Dendritic cell treated with granulocyte-macrophage colony-stimulating factor and Interleukin-4, amounts not matched to agents 40 ng/mL and 50 ng/mL, for 4 days (primary cell): ENCODE results near the gene C4orf51.
A peak's percentile ranks its signal among the peaks of the same experiment; 100 is the strongest.
"Not testable (repeated sequence)": the region's sequence is repeated elsewhere in the genome, so short reads cannot be mapped to it uniquely, and the experiment has no call there.

Source experiments
- H3K27ac Mint-ChIP-seq: one replicate; pipeline ENCODE4 v1.8.0; 2022; ENCODE audit warnings: mild to moderate bottlenecking, mixed read lengths
- H3K27me3 Mint-ChIP-seq: one replicate; pipeline ENCODE4 v1.8.0; 2022; ENCODE audit warnings: mild to moderate bottlenecking, mixed read lengths
- H3K36me3 Mint-ChIP-seq: one replicate; pipeline ENCODE4 v1.8.0; 2022; ENCODE audit warnings: low read depth, mixed read lengths
- H3K4me1 Mint-ChIP-seq: one replicate; pipeline ENCODE4 v1.8.0; 2022; ENCODE audit warnings: low read depth, mixed read lengths
- H3K4me3 Mint-ChIP-seq: one replicate; pipeline ENCODE4 v1.8.0; 2022; ENCODE audit warnings: mild to moderate bottlenecking, moderate library complexity, mixed read lengths
- H3K9me3 Mint-ChIP-seq: one replicate; pipeline ENCODE4 v1.8.0; 2022; ENCODE audit warnings: mixed read lengths
- intact Hi-C: fragments of 100-400 bp; cut with micrococcal nuclease; formaldehyde crosslinking; loops from one replicate; pipeline ENCODE4 v1.15.0; 2022

Gene C4orf51

GRCh38 chr4:145681956-145682355 lies 2.0 kb downstream of the C4orf51 start:
- intact Hi-C loops = no loop called here

GRCh38 chr4:145686991-145687390 lies 7.0 kb downstream of the C4orf51 start:
- no peaks in the 10 kb centered on the region for H3K27me3 Mint-ChIP-seq
- H3K27ac Mint-ChIP-seq = no peak overlapping the region
- intact Hi-C loops = no loop called here
- no peak overlapping the region for H3K4me3 Mint-ChIP-seq
- peaks cover 16% of the 10 kb centered on the region for H3K9me3 Mint-ChIP-seq
- H3K4me1 Mint-ChIP-seq = no peaks in the 10 kb centered on the region
- no peaks in the 10 kb centered on the region for H3K36me3 Mint-ChIP-seq

More at GRCh38 chr4:145681956-145682355, 2.0 kb downstream of the C4orf51 start:
- H3K4me1 Mint-ChIP-seq = no peaks in the 10 kb centered on the region
- peaks cover 12% of the 10 kb centered on the region for H3K9me3 Mint-ChIP-seq
- H3K36me3 Mint-ChIP-seq = no peaks in the 10 kb centered on the region
- no peak overlapping the region for H3K4me3 Mint-ChIP-seq
- no peak overlapping the region for H3K27ac Mint-ChIP-seq
- peaks cover 2% of the 10 kb centered on the region for H3K27me3 Mint-ChIP-seq

GRCh38 chr4:145690610-145691009 lies 10.7 kb downstream of the C4orf51 start:
- Mint-ChIP-seq H3K4me3 (no peak overlapping the region), H3K27me3 (no peaks in the 10 kb centered on the region), H3K27ac (no peak overlapping the region), H3K36me3 (no peaks in the 10 kb centered on the region), H3K4me1 (no peaks in the 10 kb centered on the region), H3K9me3 (peaks cover 16% of the 10 kb centered on the region)
- intact Hi-C loops = no loop called here

- H3K27me3 Mint-ChIP-seq, H3K27ac Mint-ChIP-seq, H3K36me3 Mint-ChIP-seq, H3K4me3 Mint-ChIP-seq, H3K4me1 Mint-ChIP-seq, intact Hi-C loops: not testable (repeated sequence)
- H3K9me3 Mint-ChIP-seq = peaks cover 16% of the 10 kb centered on the region
Observed at GRCh38 chr4:145691416-145691815, 11.5 kb downstream of the C4orf51 start.

GRCh38 chr4:145694929-145695328 lies 15.0 kb downstream of the C4orf51 start:
- intact Hi-C loops = no loop called here
- Mint-ChIP-seq H3K9me3 (peaks cover 5% of the 10 kb centered on the region), H3K36me3 (no peaks in the 10 kb centered on the region), H3K4me1 (no peaks in the 10 kb centered on the region), H3K4me3 (no peak overlapping the region), H3K27me3 (no peaks in the 10 kb centered on the region), H3K27ac (no peak overlapping the region)

- no peaks in the 10 kb centered on the region for H3K4me1 Mint-ChIP-seq
- H3K36me3 Mint-ChIP-seq = no peaks in the 10 kb centered on the region
- intact Hi-C loops = no loop called here
- no peak overlapping the region for H3K4me3 Mint-ChIP-seq
- H3K27ac Mint-ChIP-seq = no peak overlapping the region
- no peaks in the 10 kb centered on the region for H3K9me3 Mint-ChIP-seq
- H3K27me3 Mint-ChIP-seq = peaks cover 3% of the 10 kb centered on the region
Observed at GRCh38 chr4:145697332-145697731, 17.4 kb downstream of the C4orf51 start.

GRCh38 chr4:145698507-145698906 lies 18.6 kb downstream of the C4orf51 start:
- Mint-ChIP-seq H3K9me3 (no peaks in the 10 kb centered on the region), H3K27ac (no peak overlapping the region), H3K4me3 (no peak overlapping the region)

GRCh38 chr4:145703850-145704497 lies 24.0 kb downstream of the C4orf51 start:
- H3K4me1 Mint-ChIP-seq = peaks cover 5% of the 10 kb centered on the region
- H3K4me3 Mint-ChIP-seq = no peak overlapping the region
- no peak overlapping the region for H3K27ac Mint-ChIP-seq
- no peaks in the 10 kb centered on the region for H3K9me3 Mint-ChIP-seq
- intact Hi-C loops = no loop called here
- H3K27me3 Mint-ChIP-seq = peaks cover 3% of the 10 kb centered on the region
- H3K36me3 Mint-ChIP-seq = no peaks in the 10 kb centered on the region

More at GRCh38 chr4:145698507-145698906, 18.6 kb downstream of the C4orf51 start:
- H3K4me1 Mint-ChIP-seq = no peaks in the 10 kb centered on the region
- peaks cover 3% of the 10 kb centered on the region for H3K27me3 Mint-ChIP-seq
- no peaks in the 10 kb centered on the region for H3K36me3 Mint-ChIP-seq
- intact Hi-C loops = no loop called here

GRCh38 chr4:145709336-145709735 lies 29.4 kb downstream of the C4orf51 start:
- Mint-ChIP-seq H3K27me3 (peaks cover 3% of the 10 kb centered on the region), H3K4me3 (no peak overlapping the region), H3K27ac (no peak overlapping the region), H3K9me3 (peaks cover 23% of the 10 kb centered on the region), H3K4me1 (peaks cover 10% of the 10 kb centered on the region), H3K36me3 (no peaks in the 10 kb centered on the region)
- intact Hi-C loops = no loop called here

- Mint-ChIP-seq H3K4me3 (no peak overlapping the region), H3K27me3 (peaks cover 3% of the 10 kb centered on the region), H3K4me1 (peaks cover 10% of the 10 kb centered on the region), H3K9me3 (peaks cover 23% of the 10 kb centered on the region), H3K36me3 (no peaks in the 10 kb centered on the region), H3K27ac (no peak overlapping the region)
- intact Hi-C loops = no loop called here
Observed at GRCh38 chr4:145709843-145710242, 29.9 kb downstream of the C4orf51 start.

GRCh38 chr4:145716200-145716599 lies 36.3 kb downstream of the C4orf51 start:
- no peaks in the 10 kb centered on the region for H3K36me3 Mint-ChIP-seq
- peaks cover 7% of the 10 kb centered on the region for H3K9me3 Mint-ChIP-seq
- H3K4me1 Mint-ChIP-seq = peaks cover 15% of the 10 kb centered on the region
- H3K27me3 Mint-ChIP-seq = peaks cover 3% of the 10 kb centered on the region
- intact Hi-C loops = no loop called here
- H3K4me3 Mint-ChIP-seq = no peak overlapping the region
- H3K27ac Mint-ChIP-seq = no peak overlapping the region

- Mint-ChIP-seq H3K9me3 (peaks cover 2% of the 10 kb centered on the region), H3K27ac (no peak overlapping the region), H3K36me3 (no peaks in the 10 kb centered on the region), H3K4me3 (no peak overlapping the region), H3K4me1 (peaks cover 15% of the 10 kb centered on the region), H3K27me3 (peaks cover 3% of the 10 kb centered on the region)
- intact Hi-C loops = no loop called here
Observed at GRCh38 chr4:145716661-145717200, 36.8 kb downstream of the C4orf51 start.

GRCh38 chr4:145719752-145720624 lies 40.0 kb downstream of the C4orf51 start:
- Mint-ChIP-seq H3K27ac (peak overlapping the region; percentile 48), H3K36me3 (no peaks in the 10 kb centered on the region), H3K4me3 (no peak overlapping the region), H3K9me3 (no peaks in the 10 kb centered on the region), H3K27me3 (peaks cover 6% of the 10 kb centered on the region), H3K4me1 (peaks cover 15% of the 10 kb centered on the region)
- intact Hi-C loops = no loop called here

- intact Hi-C loops = no loop called here
- Mint-ChIP-seq H3K4me3 (no peak overlapping the region), H3K4me1 (peaks cover 15% of the 10 kb centered on the region)
Observed at GRCh38 chr4:145720656-145721055, 40.7 kb downstream of the C4orf51 start.

More at GRCh38 chr4:145720656-145721055, 40.7 kb downstream of the C4orf51 start:
- Mint-ChIP-seq H3K36me3 (no peaks in the 10 kb centered on the region), H3K27ac (peak overlapping the region; percentile 48), H3K9me3 (no peaks in the 10 kb centered on the region), H3K27me3 (peaks cover 5% of the 10 kb centered on the region)
